Nephron progenitor cell (in vitro differentiated cells): ENCODE data around the gene FOSL1.

Experiments
- DNase-seq: peaks from one replicate; pipeline ENCODE4 v3.0.0; 2021
- H3K27ac Mint-ChIP-seq: 2 replicates; pipeline ENCODE4 v1.8.0; 2021; ENCODE audit warnings: mild to moderate bottlenecking, moderate library complexity, mixed read lengths
- H3K27me3 Mint-ChIP-seq: 2 replicates; pipeline ENCODE4 v1.8.0; 2021; ENCODE audit warnings: mild to moderate bottlenecking, low read depth, mixed read lengths; ENCODE audit not compliant: poor library complexity
- H3K36me3 Mint-ChIP-seq: 2 replicates; pipeline ENCODE4 v1.8.0; 2021; ENCODE audit warnings: low read depth, mixed read lengths
- H3K4me1 Mint-ChIP-seq: 2 replicates; pipeline ENCODE4 v1.8.0; 2021; ENCODE audit warnings: mixed read lengths
- H3K4me3 Mint-ChIP-seq: 2 replicates; pipeline ENCODE4 v1.8.0; 2021; ENCODE audit warnings: mild to moderate bottlenecking, moderate library complexity, mixed read lengths
- H3K9me3 Mint-ChIP-seq: 2 replicates; pipeline ENCODE4 v1.8.0; 2021; ENCODE audit warnings: mild to moderate bottlenecking, moderate library complexity, mixed read lengths
- TF ChIP-seq, protein P1 (sequence below): fragments of 200-600 bp; sonication (generic); IDR thresholded peaks from 2 replicates; pipeline ENCODE4 v1.5.0; 2021; ENCODE audit warnings: antibody characterized with exemption

The FOSL1 gene

GRCh38 chr11:65922565-65922964 lies 22.4 kb upstream of the FOSL1 start:
- no peak for DNase-seq
- TF ChIP-seq, protein P1, sequence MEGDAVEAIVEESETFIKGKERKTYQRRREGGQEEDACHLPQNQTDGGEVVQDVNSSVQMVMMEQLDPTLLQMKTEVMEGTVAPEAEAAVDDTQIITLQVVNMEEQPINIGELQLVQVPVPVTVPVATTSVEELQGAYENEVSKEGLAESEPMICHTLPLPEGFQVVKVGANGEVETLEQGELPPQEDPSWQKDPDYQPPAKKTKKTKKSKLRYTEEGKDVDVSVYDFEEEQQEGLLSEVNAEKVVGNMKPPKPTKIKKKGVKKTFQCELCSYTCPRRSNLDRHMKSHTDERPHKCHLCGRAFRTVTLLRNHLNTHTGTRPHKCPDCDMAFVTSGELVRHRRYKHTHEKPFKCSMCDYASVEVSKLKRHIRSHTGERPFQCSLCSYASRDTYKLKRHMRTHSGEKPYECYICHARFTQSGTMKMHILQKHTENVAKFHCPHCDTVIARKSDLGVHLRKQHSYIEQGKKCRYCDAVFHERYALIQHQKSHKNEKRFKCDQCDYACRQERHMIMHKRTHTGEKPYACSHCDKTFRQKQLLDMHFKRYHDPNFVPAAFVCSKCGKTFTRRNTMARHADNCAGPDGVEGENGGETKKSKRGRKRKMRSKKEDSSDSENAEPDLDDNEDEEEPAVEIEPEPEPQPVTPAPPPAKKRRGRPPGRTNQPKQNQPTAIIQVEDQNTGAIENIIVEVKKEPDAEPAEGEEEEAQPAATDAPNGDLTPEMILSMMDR = no peak
- H3K4me1 Mint-ChIP-seq = peaks cover 9% of the 10 kb centered on the region
- peak overlapping the region; percentile 57 for H3K27ac Mint-ChIP-seq
- H3K4me3 Mint-ChIP-seq = no peak overlapping the region
- no peaks in the 10 kb centered on the region for H3K9me3 Mint-ChIP-seq
- no peaks in the 10 kb centered on the region for H3K27me3 Mint-ChIP-seq
- H3K36me3 Mint-ChIP-seq = peaks cover 19% of the 10 kb centered on the region

GRCh38 chr11:65921876-65922275 lies 21.7 kb upstream of the FOSL1 start:
- Mint-ChIP-seq H3K36me3 (peaks cover 23% of the 10 kb centered on the region), H3K4me3 (no peak overlapping the region), H3K27me3 (no peaks in the 10 kb centered on the region), H3K27ac (no peak overlapping the region), H3K9me3 (no peaks in the 10 kb centered on the region), H3K4me1 (peaks cover 14% of the 10 kb centered on the region)
- TF ChIP-seq, protein P1 = no peak
- DNase-seq = no peak

DNA sequence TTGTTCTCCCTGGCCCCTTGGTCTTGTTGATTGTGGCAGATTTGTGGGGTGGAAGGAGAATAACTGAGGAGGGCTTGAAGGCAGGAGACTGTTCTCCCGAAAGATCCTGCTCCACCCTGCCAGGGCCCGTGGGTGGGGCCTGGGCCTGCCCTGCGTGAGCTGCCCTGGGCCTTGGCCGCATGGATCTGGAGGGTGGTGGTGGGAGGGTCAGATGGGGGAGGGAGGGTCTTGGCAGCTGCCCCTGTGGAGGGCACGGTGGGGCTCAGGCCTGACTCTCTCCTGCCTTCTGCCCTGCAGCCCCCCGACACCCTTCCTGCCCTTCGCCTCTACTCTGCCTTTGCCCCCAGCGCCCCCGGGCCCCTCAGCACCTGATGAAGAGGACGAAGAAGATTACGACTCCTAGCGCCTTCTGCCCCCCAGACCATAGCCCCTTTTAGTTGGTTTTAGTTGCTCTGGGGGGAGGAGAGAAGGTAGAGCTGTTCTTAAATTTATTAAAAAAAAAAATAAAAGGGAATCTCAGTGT lies 20.9 kb upstream of the FOSL1 start:
- Mint-ChIP-seq H3K4me1 (peaks cover 21% of the 10 kb centered on the region), H3K36me3 (peaks cover 26% of the 10 kb centered on the region), H3K27me3 (no peaks in the 10 kb centered on the region), H3K4me3 (no peak overlapping the region), H3K27ac (no peak overlapping the region), H3K9me3 (no peaks in the 10 kb centered on the region)
- TF ChIP-seq, protein P1 = no peak
- DNase-seq = no peak

GRCh38 chr11:65920372-65920802 lies 20.2 kb upstream of the FOSL1 start:
- H3K36me3 Mint-ChIP-seq = peaks cover 26% of the 10 kb centered on the region
- no peak for DNase-seq
- H3K27ac Mint-ChIP-seq = no peak overlapping the region
- H3K9me3 Mint-ChIP-seq = no peaks in the 10 kb centered on the region
- H3K4me1 Mint-ChIP-seq = peaks cover 22% of the 10 kb centered on the region
- H3K27me3 Mint-ChIP-seq = no peaks in the 10 kb centered on the region
- TF ChIP-seq, protein P1 = no peak
- peak overlapping the region; percentile 88 for H3K4me3 Mint-ChIP-seq

DNA sequence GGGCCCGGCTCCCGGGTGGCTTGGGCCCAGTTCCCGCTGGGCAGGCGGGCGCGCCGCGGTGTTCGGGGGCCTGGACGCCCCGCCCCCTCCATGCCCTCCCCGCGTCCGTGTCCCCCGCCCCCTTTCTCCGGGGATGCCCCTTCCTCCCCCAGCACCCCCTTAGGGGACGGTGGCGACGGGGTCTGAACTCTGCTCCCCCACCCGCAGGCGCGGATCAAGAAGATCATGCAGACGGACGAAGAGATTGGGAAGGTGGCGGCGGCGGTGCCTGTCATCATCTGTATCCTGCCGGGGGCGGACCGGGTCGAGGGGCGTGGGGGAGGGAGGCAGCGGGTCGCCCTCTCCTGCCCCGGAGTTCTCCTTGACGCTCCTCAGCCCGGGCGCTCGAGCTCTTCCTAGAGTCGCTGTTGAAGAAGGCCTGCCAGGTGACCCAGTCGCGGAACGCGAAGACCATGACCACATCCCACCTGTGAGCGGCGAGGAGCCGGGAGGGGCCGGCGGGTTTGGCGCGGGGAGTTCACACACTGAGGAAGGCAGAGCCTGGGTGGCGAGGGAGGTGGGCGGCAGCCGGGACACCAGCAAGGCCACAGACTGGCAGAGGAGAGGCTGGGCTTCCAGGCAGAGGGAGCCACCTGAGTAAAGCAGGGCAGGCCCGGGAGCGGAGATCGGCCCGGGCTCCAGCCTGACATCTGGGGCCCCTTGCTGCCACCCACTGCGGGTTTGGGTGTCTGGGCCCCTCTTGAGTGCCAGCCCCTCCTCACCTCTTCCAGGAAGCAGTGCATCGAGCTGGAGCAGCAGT lies 19.6 kb upstream of the FOSL1 start:
- peak; percentile 68 for DNase-seq
- TF ChIP-seq, protein P1 = no peak
- H3K4me1 Mint-ChIP-seq = peaks cover 28% of the 10 kb centered on the region
- no peak overlapping the region for H3K27ac Mint-ChIP-seq
- peaks cover 26% of the 10 kb centered on the region for H3K36me3 Mint-ChIP-seq
- no peaks in the 10 kb centered on the region for H3K9me3 Mint-ChIP-seq
- peak overlapping the region; percentile 88 for H3K4me3 Mint-ChIP-seq
- H3K27me3 Mint-ChIP-seq = no peaks in the 10 kb centered on the region
